ENCODE data around the gene CYP1A2. TPM values are rescaled to one million over a fixed set of nuclear protein-coding genes. Genes with fewer than 3 reads are reported as not detected.
"Not testable (repeated sequence)": the region's sequence is repeated elsewhere in the genome, so short reads cannot be mapped to it uniquely, and the experiment has no call there.

The CYP1A2 gene
- total and polyA plus RNA-seq, 2 donors (not counting 1 experiment from before 2014, with no cell fraction given): not detected

DNA sequence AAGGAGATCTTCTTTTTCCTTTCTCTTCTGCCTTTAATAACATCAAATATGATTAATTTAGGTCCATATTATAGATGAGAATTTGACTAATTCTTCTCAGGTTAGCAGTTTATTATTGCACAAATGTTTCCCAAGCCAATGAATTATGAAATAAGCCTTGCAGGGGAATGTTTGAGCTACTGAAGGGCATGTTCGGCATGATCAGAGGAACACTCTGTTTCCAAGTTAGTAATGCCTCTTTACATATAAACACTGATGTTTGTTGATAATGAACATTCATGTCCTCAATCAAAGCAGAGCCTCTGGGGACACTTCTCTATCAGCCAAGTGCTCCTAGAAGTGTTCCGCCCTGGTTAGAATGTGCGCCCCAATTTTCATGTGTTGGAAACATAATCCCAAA is 13.3 kb upstream of the CYP1A2 start:
- ATAC-seq (ENCODE audit: low read depth) (no peak), DNase-seq (no peak)
- no peak overlapping the region for H3K9ac ChIP-seq (ENCODE audit: low read length)
- intact Hi-C loops (cut with micrococcal nuclease): no loop called here
- peaks cover 0 to 26% (median 3%) of the 10 kb centered on the region in 3 donors for H3K9me3 ChIP-seq (ENCODE audit: control extremely low read depth in 1 of 3, control insufficient read depth in 2 of 3, insufficient read depth in 1 of 3, low read length in 2 of 3)
- no peak overlapping the region for H3K27ac Mint-ChIP-seq
- no peak overlapping the region for H3K4me2 ChIP-seq (replicated peaks; ENCODE audit: low read depth, low read length, poor library complexity, severe bottlenecking)
- H3K4me1 Mint-ChIP-seq: peaks cover 3% of the 10 kb centered on the region
- H3K9me3 Mint-ChIP-seq (ENCODE audit: insufficient read depth): peaks cover 5% of the 10 kb centered on the region
- no peaks in the 10 kb centered on the region for H3K79me2 ChIP-seq (ENCODE audit: control insufficient read depth, insufficient read depth, low read length)
- H3K4me3 Mint-ChIP-seq: no peak overlapping the region
- POLR2A ChIA-PET: no interaction called here
- H3K36me3 ChIP-seq (replicated peaks in 1 of 2; ENCODE audit: control extremely low read depth in 1 of 2, control insufficient read depth in 1 of 2, extremely low read depth in 1 of 2, insufficient read depth in 2 of 2, low read length in 1 of 2): no peaks in the 10 kb centered on the region
- CTCF ChIA-PET: no interaction called here
- no peaks in the 10 kb centered on the region for H4K20me1 ChIP-seq (ENCODE audit: control insufficient read depth, insufficient read depth, low read length, poor library complexity, severe bottlenecking)
- no peak overlapping the region for H3K27ac ChIP-seq (ENCODE audit: low read length in 2 of 2)
- H3K27me3 ChIP-seq (replicated peaks in 1 of 4; ENCODE audit: control extremely low read depth in 1 of 4, control insufficient read depth in 3 of 4, insufficient read depth in 4 of 4, low read length in 3 of 4): peaks cover 0 to 28% (median 10%) of the 10 kb centered on the region in 4 experiments
- peaks cover 56% of the 10 kb centered on the region for H3K27me3 Mint-ChIP-seq
- no peaks in the 10 kb centered on the region for H3K4me1 ChIP-seq (ENCODE audit: control insufficient read depth in 2 of 2, insufficient read depth in 2 of 2, low read length in 2 of 2)
- TF ChIP-seq CTCF (IDR thresholded peaks at IDR 0.05) (no peak), EZH2 (IDR thresholded peaks at IDR 0.05; ENCODE audit: borderline replicate concordance, insufficient read depth, low read depth, low read length, poor library complexity, severe bottlenecking) (no peak)
- no CpG with 5 or more reads among the region's 3 CpGs for WGBS (ENCODE audit: insufficient coverage)
- no peak overlapping the region for H3K4me3 ChIP-seq (ENCODE audit: control extremely low read depth in 1 of 5, extremely low read depth in 1 of 5, insufficient read depth in 1 of 5, low read depth in 2 of 5, low read length in 4 of 5)
- H2AFZ ChIP-seq (ENCODE audit: insufficient read depth, low read depth, low read length, poor library complexity, severe bottlenecking): no peak overlapping the region

DNA sequence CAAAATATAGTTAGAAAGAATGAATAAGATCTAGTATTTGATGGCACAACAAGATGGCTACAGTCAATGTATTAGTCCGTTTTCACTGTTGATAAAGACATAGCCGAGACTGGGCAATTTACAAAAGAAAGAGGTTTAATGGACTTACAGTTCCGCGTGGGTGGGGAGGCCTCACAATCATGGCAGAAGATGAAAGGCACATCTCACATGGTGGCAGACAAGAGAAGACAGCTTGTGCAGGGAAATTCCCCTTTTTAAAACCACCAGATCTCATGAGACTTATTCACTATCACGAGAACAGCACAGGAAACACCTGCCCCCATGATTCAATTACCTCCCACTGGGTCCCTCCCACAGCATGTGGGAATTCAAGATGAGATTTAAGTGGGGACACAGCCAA is 10.4 kb upstream of the CYP1A2 start:
- CTCF ChIA-PET; H3K9ac ChIP-seq (ENCODE audit: low read length); H3K4me3 ChIP-seq (ENCODE audit: control extremely low read depth in 1 of 5, extremely low read depth in 1 of 5, insufficient read depth in 1 of 5, low read depth in 2 of 5, low read length in 4 of 5); H3K4me1 Mint-ChIP-seq; H3K27ac ChIP-seq (ENCODE audit: low read length in 2 of 2); H3K4me1 ChIP-seq (ENCODE audit: control insufficient read depth in 2 of 2, insufficient read depth in 2 of 2, low read length in 2 of 2); H4K20me1 ChIP-seq (ENCODE audit: control insufficient read depth, insufficient read depth, low read length, poor library complexity, severe bottlenecking); DNase-seq; H3K4me2 ChIP-seq (replicated peaks; ENCODE audit: low read depth, low read length, poor library complexity, severe bottlenecking); H3K4me3 Mint-ChIP-seq; POLR2A ChIA-PET; H3K36me3 ChIP-seq (replicated peaks in 1 of 2; ENCODE audit: control extremely low read depth in 1 of 2, control insufficient read depth in 1 of 2, extremely low read depth in 1 of 2, insufficient read depth in 2 of 2, low read length in 1 of 2); H2AFZ ChIP-seq (ENCODE audit: insufficient read depth, low read depth, low read length, poor library complexity, severe bottlenecking); intact Hi-C loops (cut with micrococcal nuclease); ATAC-seq (ENCODE audit: low read depth); H3K79me2 ChIP-seq (ENCODE audit: control insufficient read depth, insufficient read depth, low read length): not testable (repeated sequence)
- H3K9me3 ChIP-seq (ENCODE audit: control extremely low read depth in 1 of 3, control insufficient read depth in 2 of 3, insufficient read depth in 1 of 3, low read length in 2 of 3): peaks cover 0 to 25% (median 8%) of the 10 kb centered on the region in 3 donors
- 89% methylated on average over 4 of the region's 5 CpGs for WGBS (ENCODE audit: insufficient coverage)
- peaks cover 45% of the 10 kb centered on the region for H3K27me3 Mint-ChIP-seq
- peak overlapping the region; percentile 3 for H3K27ac Mint-ChIP-seq
- H3K9me3 Mint-ChIP-seq (ENCODE audit: insufficient read depth): peaks cover 11% of the 10 kb centered on the region
- peaks cover 0 to 14% (median 7%) of the 10 kb centered on the region in 4 experiments for H3K27me3 ChIP-seq (replicated peaks in 1 of 4; ENCODE audit: control extremely low read depth in 1 of 4, control insufficient read depth in 3 of 4, insufficient read depth in 4 of 4, low read length in 3 of 4)
